Neural progenitor cell (in vitro differentiated cells): ENCODE measurements around the gene TPRX2. TPM values are rescaled to one million over a fixed set of nuclear protein-coding genes. Genes with fewer than 3 reads are reported as not detected.

Experiments used
- DNase-seq: peaks from one replicate; pipeline ENCODE4 v3.0.0-alpha.2; 2016; ENCODE audit warnings: low spot score
- H2AFZ ChIP-seq: fragments of 200-600 bp; sonication (generic); replicated peaks from 2 replicates; pipeline ENCODE4 v1.6.1; 2016; ENCODE audit warnings: antibody characterized with exemption
- H3F3A ChIP-seq: fragments of 200-600 bp; sonication (generic); 2 replicates; pipeline ENCODE4 v1.6.1; 2016; ENCODE audit warnings: antibody characterized with exemption, low read depth
- H3K27ac ChIP-seq: fragments of 200-600 bp; sonication (generic); 2 replicates; pipeline ENCODE4 v1.5.1; 2016; ENCODE audit warnings: mild to moderate bottlenecking
- H3K27me3 ChIP-seq: fragments of 200-600 bp; sonication (generic); 2 replicates; pipeline ENCODE4 v1.6.1; 2016; ENCODE audit warnings: mild to moderate bottlenecking, moderate library complexity
- H3K36me3 ChIP-seq: fragments of 200-600 bp; sonication (generic); 2 replicates; pipeline ENCODE4 v1.5.1; 2016
- H3K4me1 ChIP-seq: fragments of 200-600 bp; sonication (generic); 2 replicates; pipeline ENCODE4 v1.6.1; 2016; ENCODE audit warnings: mixed run types
- H3K4me2 ChIP-seq: fragments of 200-600 bp; sonication (generic); 2 replicates; pipeline ENCODE4 v1.6.1; 2016
- H3K4me3 ChIP-seq: fragments of 200-600 bp; sonication (generic); 2 replicates; pipeline ENCODE4 v1.5.1; 2016
- H3K79me2 ChIP-seq: fragments of 200-600 bp; sonication (generic); 2 replicates; pipeline ENCODE4 v1.6.1; 2016; ENCODE audit warnings: low read depth
- H3K9ac ChIP-seq: fragments of 200-600 bp; sonication (generic); 2 replicates; pipeline ENCODE4 v1.6.1; 2016
- H3K9me3 ChIP-seq: fragments of 200-600 bp; sonication (generic); 2 replicates; pipeline ENCODE4 v1.5.1; 2016; ENCODE audit warnings: low read depth
- H4K20me1 ChIP-seq: fragments of 200-600 bp; sonication (generic); 2 replicates; pipeline ENCODE4 v1.6.1; 2016; ENCODE audit warnings: low read depth
- H3K27ac Mint-ChIP-seq: 3 replicates; pipeline ENCODE4 v1.8.0; 2021; ENCODE audit warnings: mixed read lengths
- H3K27me3 Mint-ChIP-seq: 2 replicates; pipeline ENCODE4 v1.8.0; 2022; ENCODE audit warnings: low read depth, mild to moderate bottlenecking, inconsistent platforms, moderate library complexity, mixed read lengths; ENCODE audit not compliant: insufficient read depth
- H3K36me3 Mint-ChIP-seq: 3 replicates; pipeline ENCODE4 v1.8.0; 2021; ENCODE audit warnings: mixed read lengths
- H3K4me1 Mint-ChIP-seq: 3 replicates; pipeline ENCODE4 v1.8.0; 2021; ENCODE audit warnings: mixed read lengths
- H3K4me3 Mint-ChIP-seq: 3 replicates; pipeline ENCODE4 v1.8.0; 2021; ENCODE audit warnings: mild to moderate bottlenecking, moderate library complexity, mixed read lengths
- H3K9me3 Mint-ChIP-seq: 3 replicates; pipeline ENCODE4 v1.8.0; 2020; ENCODE audit warnings: mixed read lengths
- EZH2 ChIP-seq: fragments of 200-600 bp; sonication (generic); IDR thresholded peaks from 2 replicates; pipeline ENCODE4 v1.6.1; 2017; ENCODE audit warnings: antibody characterized with exemption, mild to moderate bottlenecking, moderate library complexity
- EZH2phosphoT487 ChIP-seq: fragments of 200-600 bp; sonication (generic); IDR thresholded peaks from 2 replicates; pipeline ENCODE4 v1.6.1; 2017; ENCODE audit warnings: antibody characterized with exemption
- total RNA-seq: library from RNA; depleted of rRNA; stranded (reverse); fragments of >200 nt; gene quantifications from 2 replicates; pipeline ENCODE4 v1.2.3, GENCODE V29; 2015; ENCODE audit warnings: low replicate concordance
- TF ChIP-seq, protein P1 (sequence below): fragments of 200-600 bp; sonication (generic); IDR thresholded peaks from 2 replicates; pipeline ENCODE4 v1.5.1; 2017; ENCODE audit warnings: antibody characterized with exemption, mild to moderate bottlenecking

TPRX2 gene
- total RNA-seq, 1 donor from 2014 or later = not detected

- Histone ChIP-seq H3K27me3 (no peaks in the 10 kb centered on the region), H3K4me2 (no peak overlapping the region), H4K20me1 (no peaks in the 10 kb centered on the region), H3F3A (peaks cover 23% of the 10 kb centered on the region), H3K4me1 (peaks cover 10% of the 10 kb centered on the region), H3K79me2 (no peaks in the 10 kb centered on the region), H2AFZ (no peak overlapping the region), H3K4me3 (no peak overlapping the region), H3K36me3 (no peaks in the 10 kb centered on the region), H3K9ac (no peak overlapping the region), H3K27ac (no peak overlapping the region), H3K9me3 (no peaks in the 10 kb centered on the region)
- no peak for TF ChIP-seq EZH2
- TF ChIP-seq, protein P1, sequence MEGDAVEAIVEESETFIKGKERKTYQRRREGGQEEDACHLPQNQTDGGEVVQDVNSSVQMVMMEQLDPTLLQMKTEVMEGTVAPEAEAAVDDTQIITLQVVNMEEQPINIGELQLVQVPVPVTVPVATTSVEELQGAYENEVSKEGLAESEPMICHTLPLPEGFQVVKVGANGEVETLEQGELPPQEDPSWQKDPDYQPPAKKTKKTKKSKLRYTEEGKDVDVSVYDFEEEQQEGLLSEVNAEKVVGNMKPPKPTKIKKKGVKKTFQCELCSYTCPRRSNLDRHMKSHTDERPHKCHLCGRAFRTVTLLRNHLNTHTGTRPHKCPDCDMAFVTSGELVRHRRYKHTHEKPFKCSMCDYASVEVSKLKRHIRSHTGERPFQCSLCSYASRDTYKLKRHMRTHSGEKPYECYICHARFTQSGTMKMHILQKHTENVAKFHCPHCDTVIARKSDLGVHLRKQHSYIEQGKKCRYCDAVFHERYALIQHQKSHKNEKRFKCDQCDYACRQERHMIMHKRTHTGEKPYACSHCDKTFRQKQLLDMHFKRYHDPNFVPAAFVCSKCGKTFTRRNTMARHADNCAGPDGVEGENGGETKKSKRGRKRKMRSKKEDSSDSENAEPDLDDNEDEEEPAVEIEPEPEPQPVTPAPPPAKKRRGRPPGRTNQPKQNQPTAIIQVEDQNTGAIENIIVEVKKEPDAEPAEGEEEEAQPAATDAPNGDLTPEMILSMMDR = no peak
- no peak for TF ChIP-seq EZH2phosphoT487
- Mint-ChIP-seq H3K27me3 (peaks cover 4% of the 10 kb centered on the region), H3K9me3 (peaks cover 6% of the 10 kb centered on the region), H3K27ac (peak overlapping the region; percentile 82), H3K36me3 (no peaks in the 10 kb centered on the region), H3K4me3 (no peak overlapping the region), H3K4me1 (peaks cover 20% of the 10 kb centered on the region)
- DNase-seq = no peak
These were observed 1.7 kb downstream of the TPRX2 start for GRCh38 chr19:47860602-47861297.

- no peak overlapping the region for H3K4me3 Mint-ChIP-seq
These were observed 2.6 kb downstream of the TPRX2 start for GRCh38 chr19:47861630-47862029.

DNA sequence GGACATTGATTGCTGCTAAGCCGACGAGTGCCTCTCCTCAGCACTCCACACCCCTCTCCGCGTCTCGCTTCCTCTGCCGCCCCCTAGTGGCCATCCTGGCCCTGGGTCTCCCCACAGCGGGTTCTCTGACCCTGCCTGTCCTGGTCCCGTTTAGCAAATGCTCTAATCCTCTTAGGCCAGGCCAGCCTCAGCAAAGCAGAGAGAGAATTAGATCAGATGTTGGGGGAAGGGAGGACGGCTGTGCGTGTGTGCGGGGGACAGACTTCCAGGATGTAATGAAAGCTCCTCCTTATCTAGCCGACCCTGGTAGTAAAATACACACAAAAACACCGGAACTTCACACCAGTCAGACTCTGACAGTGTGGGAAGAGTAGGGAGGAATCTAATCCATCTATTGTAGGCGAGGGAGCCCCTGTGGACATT lies 4.5 kb downstream of the TPRX2 start:
- DNase-seq = peak; percentile 97
- Mint-ChIP-seq H3K36me3 (no peaks in the 10 kb centered on the region), H3K27ac (peak overlapping the region; percentile 85), H3K9me3 (peaks cover 6% of the 10 kb centered on the region), H3K4me3 (peak overlapping the region; percentile 52), H3K4me1 (peaks cover 19% of the 10 kb centered on the region), H3K27me3 (peaks cover 5% of the 10 kb centered on the region)
- no peak overlapping the region for H2AFZ ChIP-seq
- no peaks in the 10 kb centered on the region for H4K20me1 ChIP-seq
- no peaks in the 10 kb centered on the region for H3K27me3 ChIP-seq
- H3K36me3 ChIP-seq = no peaks in the 10 kb centered on the region
- H3K9me3 ChIP-seq = no peaks in the 10 kb centered on the region
- peak overlapping the region; percentile 61 for H3K4me2 ChIP-seq
- H3K4me3 ChIP-seq = peak overlapping the region; percentile 3
- H3K9ac ChIP-seq = no peak overlapping the region
- H3F3A ChIP-seq = peaks cover 23% of the 10 kb centered on the region
- TF ChIP-seq EZH2 (no peak), EZH2phosphoT487 (no peak)
- TF ChIP-seq, protein P1 = peak; percentile 100
- no peaks in the 10 kb centered on the region for H3K79me2 ChIP-seq
- peak overlapping the region; percentile 88 for H3K27ac ChIP-seq
- H3K4me1 ChIP-seq = peaks cover 10% of the 10 kb centered on the region

More at GRCh38 chr19:47861630-47862029, 2.6 kb downstream of the TPRX2 start:
- no peak overlapping the region for H3K4me3 ChIP-seq
- Mint-ChIP-seq H3K36me3 (no peaks in the 10 kb centered on the region), H3K9me3 (peaks cover 6% of the 10 kb centered on the region), H3K27ac (peak overlapping the region; percentile 76), H3K27me3 (peaks cover 4% of the 10 kb centered on the region), H3K4me1 (peaks cover 20% of the 10 kb centered on the region)
- H3K4me2 ChIP-seq = no peak overlapping the region
- peaks cover 23% of the 10 kb centered on the region for H3F3A ChIP-seq
- H3K9me3 ChIP-seq = no peaks in the 10 kb centered on the region
- no peak overlapping the region for H2AFZ ChIP-seq
- no peaks in the 10 kb centered on the region for H3K27me3 ChIP-seq
- no peak overlapping the region for H3K27ac ChIP-seq
- no peak for TF ChIP-seq EZH2phosphoT487
- TF ChIP-seq EZH2 = no peak
- TF ChIP-seq, protein P1 = no peak
- H4K20me1 ChIP-seq = no peaks in the 10 kb centered on the region
- H3K4me1 ChIP-seq = peaks cover 10% of the 10 kb centered on the region
- no peak for DNase-seq
- H3K79me2 ChIP-seq = no peaks in the 10 kb centered on the region
- no peaks in the 10 kb centered on the region for H3K36me3 ChIP-seq
- no peak overlapping the region for H3K9ac ChIP-seq
